Glutamatergic neuron (in vitro differentiated cells): ENCODE measurements around the gene KRTAP1-4. TPM values are rescaled to one million over a fixed set of nuclear protein-coding genes. Genes with fewer than 3 reads are reported as not detected.

Experiments
- DNase-seq: peaks from one replicate; pipeline ENCODE4 v3.0.0; 2022
- H3K27ac Mint-ChIP-seq: one replicate; pipeline ENCODE4 v1.8.0; 2020; ENCODE audit warnings: mild to moderate bottlenecking, mixed read lengths, inconsistent platforms; ENCODE audit not compliant: unreplicated experiment
- H3K27me3 Mint-ChIP-seq: one replicate; pipeline ENCODE4 v1.8.0; 2020; ENCODE audit warnings: mild to moderate bottlenecking, moderate library complexity, mixed read lengths, inconsistent platforms; ENCODE audit not compliant: unreplicated experiment
- H3K36me3 Mint-ChIP-seq: one replicate; pipeline ENCODE4 v1.8.0; 2020; ENCODE audit warnings: mild to moderate bottlenecking, mixed read lengths, inconsistent platforms; ENCODE audit not compliant: unreplicated experiment
- H3K4me1 Mint-ChIP-seq: one replicate; pipeline ENCODE4 v1.8.0; 2020; ENCODE audit warnings: mild to moderate bottlenecking, low read depth, mixed read lengths, inconsistent platforms; ENCODE audit not compliant: unreplicated experiment
- H3K4me3 Mint-ChIP-seq: one replicate; pipeline ENCODE4 v1.8.0; 2020; ENCODE audit warnings: mild to moderate bottlenecking, mixed read lengths, inconsistent platforms; ENCODE audit not compliant: unreplicated experiment
- H3K9me3 Mint-ChIP-seq: one replicate; pipeline ENCODE4 v1.8.0; 2020; ENCODE audit warnings: mild to moderate bottlenecking, moderate library complexity, mixed read lengths, inconsistent platforms; ENCODE audit not compliant: unreplicated experiment
- CTCF ChIP-seq: fragments of 200-600 bp; sonication (generic); IDR thresholded peaks from one replicate; pipeline ENCODE4 v1.5.0; 2021; ENCODE audit not compliant: partially characterized antibody, unreplicated experiment
- total RNA-seq: library from RNA; stranded (reverse); fragmentation: NEBNext Ultra II Directional; extraction: Animal tissue kit (Norgen Biotek cat#: 25700); gene quantifications from one replicate; pipeline ENCODE4 v1.2.1, GENCODE V29; 2021; ENCODE audit not compliant: unreplicated experiment

Gene KRTAP1-4
- total RNA-seq, 1 donor from 2014 or later, result not detected

DNA sequence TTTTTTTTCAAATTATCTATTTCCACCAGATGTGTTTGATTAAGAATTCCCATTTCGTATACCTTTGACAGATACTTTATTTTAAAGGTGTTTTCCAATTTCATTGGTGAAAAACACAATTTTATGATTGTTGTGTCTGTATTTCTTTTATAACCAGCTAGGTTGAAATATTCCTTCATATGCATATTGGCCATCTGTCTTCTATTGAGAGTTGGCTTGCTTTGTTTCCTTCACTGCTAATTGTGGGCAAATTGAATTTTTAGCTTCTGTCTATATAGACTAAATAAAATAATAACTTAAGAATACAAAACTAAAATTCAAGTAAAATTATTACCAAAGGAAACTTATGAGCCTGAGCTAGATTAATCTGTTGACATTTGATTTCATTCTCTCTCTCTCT, 34.9 kb downstream of the KRTAP1-4 start:
- no peak for TF ChIP-seq CTCF

GRCh38 chr17:40993839-40994238, 36.2 kb downstream of the KRTAP1-4 start, which contains the start of gene KRTAP3-3:
Gene KRTAP3-3 (minus strand): TSS chr17:40994164. CDS start chr17:40994097, 67 bp downstream.
- Mint-ChIP-seq H3K27ac (peak within 1 kb of the TSS; percentile 84), H3K27me3 (peaks cover 6% of the 10 kb centered on the region), H3K9me3 (peaks cover 8% of the 10 kb centered on the region), H3K4me1 (peaks cover 18% of the 10 kb centered on the region), H3K4me3 (peak within 1 kb of the TSS; percentile 47), H3K36me3 (no peaks in the 10 kb centered on the region)
- TF ChIP-seq CTCF, result no peak
- peak; percentile 54 for DNase-seq

More for the DNA sequence above, 34.9 kb downstream of the KRTAP1-4 start:
- Mint-ChIP-seq H3K9me3 (peaks cover 14% of the 10 kb centered on the region), H3K27me3 (peaks cover 11% of the 10 kb centered on the region), H3K4me3 (no peak overlapping the region), H3K36me3 (no peaks in the 10 kb centered on the region), H3K4me1 (peaks cover 29% of the 10 kb centered on the region), H3K27ac (no peak overlapping the region)
- DNase-seq, result no peak

DNA sequence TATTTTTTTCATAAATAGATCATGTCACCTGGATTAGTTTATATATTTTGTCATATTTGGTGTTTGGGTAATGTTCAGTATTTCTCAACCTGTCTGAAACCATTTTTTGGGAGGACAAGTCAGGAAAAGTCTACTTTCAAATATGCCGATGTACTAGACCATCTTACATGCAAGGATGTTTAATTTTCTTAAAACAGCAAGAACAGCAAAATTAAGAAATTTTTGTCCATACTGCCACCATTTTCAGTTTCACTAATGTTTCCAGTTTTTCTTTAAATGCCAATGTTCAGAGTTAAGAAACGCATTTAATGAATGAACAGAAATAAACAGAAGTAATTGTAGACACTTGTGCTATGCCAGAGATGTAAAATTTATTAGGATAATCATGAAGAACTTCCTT, 36.9 kb downstream of the KRTAP1-4 start:
- Mint-ChIP-seq H3K4me1 (peaks cover 18% of the 10 kb centered on the region), H3K27ac (no peak overlapping the region), H3K27me3 (peaks cover 6% of the 10 kb centered on the region), H3K9me3 (peaks cover 8% of the 10 kb centered on the region), H3K4me3 (no peak overlapping the region), H3K36me3 (no peaks in the 10 kb centered on the region)
- TF ChIP-seq CTCF, result no peak
- no peak for DNase-seq

- Mint-ChIP-seq H3K4me1 (peaks cover 18% of the 10 kb centered on the region), H3K27ac (no peak overlapping the region), H3K4me3 (no peak overlapping the region), H3K36me3 (no peaks in the 10 kb centered on the region), H3K9me3 (peaks cover 8% of the 10 kb centered on the region), H3K27me3 (peaks cover 6% of the 10 kb centered on the region)
- DNase-seq, result no peak
- TF ChIP-seq CTCF, result no peak
These were observed 37.3 kb downstream of the KRTAP1-4 start for GRCh38 chr17:40992666-40993065.

GRCh38 chr17:40986920-40987319, 43.1 kb downstream of the KRTAP1-4 start:
- Mint-ChIP-seq H3K4me1 (no peaks in the 10 kb centered on the region), H3K27ac (no peak overlapping the region), H3K36me3 (no peaks in the 10 kb centered on the region), H3K27me3 (no peaks in the 10 kb centered on the region), H3K9me3 (no peaks in the 10 kb centered on the region), H3K4me3 (no peak overlapping the region)
- no peak for TF ChIP-seq CTCF
- DNase-seq, result no peak
